PC-3 (cell line): ENCODE data around the gene TEX28. TPM values are rescaled to one million over a fixed set of nuclear protein-coding genes. Genes with fewer than 3 reads are reported as not detected.
"Not testable (repeated sequence)": the region's sequence is repeated elsewhere in the genome, so short reads cannot be mapped to it uniquely, and the experiment has no call there.

Source experiments
- ATAC-seq: fragments of 200-7000 bp; cut with Tn5 transposase; 2 replicates; pipeline ENCODE4 v1.9.1; 2020; ENCODE audit warnings: mild to moderate bottlenecking, moderate library complexity
- BruUV-seq: library from RNA; stranded (reverse); fragments of 400-500 nt; replicated peaks from 2 replicates; lab custom pipeline; 2021; lab: Mats Ljungman, UMichigan
- CTCF ChIA-PET: fragments of 300-600 bp; sonication (Branson Sonifier 250); formaldehyde crosslinking; loops from one replicate; lab custom pipeline; 2022; ENCODE audit warnings: antibody characterized with exemption; lab: Charles Lee
- POLR2A ChIA-PET: fragments of 300-600 bp; sonication (Branson Sonifier 250); formaldehyde crosslinking; loops from one replicate; lab custom pipeline; 2022; ENCODE audit warnings: antibody characterized with exemption; ENCODE audit not compliant: unreplicated experiment; lab: Charles Lee
- DNase-seq: peaks from one replicate; pipeline ENCODE4 v3.0.0-alpha.2; 2015
- H2AFZ ChIP-seq: fragments of 300-600 bp; sonication (generic); 2 replicates; pipeline ENCODE4 v1.6.0; 2016; ENCODE audit warnings: antibody characterized with exemption, low read length
- H3F3A ChIP-seq: fragments of 300-600 bp; sonication (generic); one replicate; pipeline ENCODE4 v1.6.0; 2017; ENCODE audit warnings: antibody characterized with exemption, low read length, control low read depth, mild to moderate bottlenecking; ENCODE audit not compliant: unreplicated experiment
- H3K27ac ChIP-seq: fragments of 300-600 bp; sonication (generic); 2 replicates; pipeline ENCODE4 v1.5.1; 2016; ENCODE audit warnings: mild to moderate bottlenecking, low read length
- H3K27me3 ChIP-seq: fragments of 300-600 bp; sonication (generic); 2 replicates; pipeline ENCODE4 v1.6.1; 2016; ENCODE audit warnings: low read length, mixed read lengths
- H3K36me3 ChIP-seq: fragments of 300-600 bp; sonication (generic); 2 replicates; pipeline ENCODE4 v1.6.1; 2016; ENCODE audit warnings: low read depth, mixed run types, low read length, mixed read lengths
- H3K4me1 ChIP-seq: fragments of 300-600 bp; sonication (generic); 2 replicates; pipeline ENCODE4 v1.5.1; 2016; ENCODE audit warnings: low read length; ENCODE audit not compliant: insufficient read depth
- H3K4me2 ChIP-seq: fragments of 300-600 bp; sonication (generic); 2 replicates; pipeline ENCODE4 v1.6.0; 2016; ENCODE audit warnings: low read length
- H3K4me3 ChIP-seq: fragments of 300-600 bp; sonication (generic); 2 replicates; pipeline ENCODE4 v1.5.1; 2016; ENCODE audit warnings: mild to moderate bottlenecking, low read length, mixed read lengths
- H3K79me2 ChIP-seq: fragments of 300-600 bp; sonication (generic); 2 replicates; pipeline ENCODE4 v1.6.1; 2017; ENCODE audit warnings: low read length, mixed read lengths
- H3K9ac ChIP-seq: fragments of 300-600 bp; sonication (generic); 2 replicates; pipeline ENCODE4 v1.6.0; 2016; ENCODE audit warnings: mild to moderate bottlenecking, low read length
- H3K9me2 ChIP-seq: fragments of 300-600 bp; sonication (generic); replicated peaks from 2 replicates; pipeline ENCODE4 v1.6.1; 2016; ENCODE audit warnings: mixed run types, low read length, mixed read lengths
- H3K9me3 ChIP-seq: fragments of 300-600 bp; sonication (generic); 2 replicates; pipeline ENCODE4 v1.6.1; 2016; ENCODE audit warnings: low read length, mixed read lengths
- H4K20me1 ChIP-seq: fragments of 300-600 bp; sonication (generic); 2 replicates; pipeline ENCODE4 v1.6.1; 2016; ENCODE audit warnings: low read length, mixed read lengths
- intact Hi-C: fragments of 100-400 bp; cut with micrococcal nuclease; formaldehyde crosslinking; loops from 2 replicates; pipeline ENCODE4 v1.9.0; 2023
- total RNA-seq: library from RNA; depleted of rRNA; stranded (reverse); fragments of >200 nt; gene quantifications from 2 replicates; pipeline ENCODE4 v1.2.3, GENCODE V29; 2014

TEX28 gene
- total RNA-seq, 1 experiment from 2014 or later = 0.11 TPM

DNA sequence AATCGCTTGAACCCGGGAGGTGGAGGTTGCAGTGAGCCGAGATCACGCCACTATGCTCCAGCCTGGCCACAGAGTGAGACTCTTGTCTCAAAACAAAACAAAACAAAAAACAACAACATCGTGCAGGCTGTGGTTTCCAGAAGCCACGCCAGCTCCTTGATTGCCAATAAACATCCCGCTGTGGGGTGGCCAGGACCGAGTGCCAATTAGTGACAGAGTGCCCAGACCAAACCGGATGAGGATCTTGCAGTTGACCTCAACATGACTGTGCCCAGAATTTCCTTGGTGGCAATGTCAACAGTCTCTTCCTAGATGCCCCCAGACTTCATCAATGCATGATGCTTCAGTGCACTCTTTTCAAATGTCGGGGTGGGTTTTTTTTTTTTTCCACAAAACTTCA is 36.2 kb downstream of the TEX28 start:
- H3K36me3 ChIP-seq, H3K4me1 ChIP-seq, H3K9me2 ChIP-seq, DNase-seq, H3K79me2 ChIP-seq, BruUV-seq, H2AFZ ChIP-seq, H3K27me3 ChIP-seq, intact Hi-C loops, H3K4me3 ChIP-seq, CTCF ChIA-PET, H3K4me2 ChIP-seq, ATAC-seq, H4K20me1 ChIP-seq, H3K9ac ChIP-seq, POLR2A ChIA-PET, H3K9me3 ChIP-seq, H3K27ac ChIP-seq, H3F3A ChIP-seq: not testable (repeated sequence)

DNA sequence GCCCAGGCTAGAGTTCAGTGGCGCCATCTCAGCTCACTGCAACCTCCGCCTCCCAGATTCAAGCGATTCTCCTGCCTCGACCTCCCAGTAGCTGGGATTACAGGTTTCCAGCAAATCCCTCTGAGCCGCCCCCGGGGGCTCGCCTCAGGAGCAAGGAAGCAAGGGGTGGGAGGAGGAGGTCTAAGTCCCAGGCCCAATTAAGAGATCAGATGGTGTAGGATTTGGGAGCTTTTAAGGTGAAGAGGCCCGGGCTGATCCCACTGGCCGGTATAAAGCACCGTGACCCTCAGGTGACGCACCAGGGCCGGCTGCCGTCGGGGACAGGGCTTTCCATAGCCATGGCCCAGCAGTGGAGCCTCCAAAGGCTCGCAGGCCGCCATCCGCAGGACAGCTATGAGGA is 37.6 kb downstream of the TEX28 start, which contains the start of gene OPN1MW3:
Gene OPN1MW3 (plus strand): TSS at position 301 of the 400 bp plus-strand sequence. CDS start 38 bp downstream, at position 339.
- H3K4me1 ChIP-seq, H3K27ac ChIP-seq, H3K4me2 ChIP-seq, H3K4me3 ChIP-seq, H3K27me3 ChIP-seq, POLR2A ChIA-PET, H3F3A ChIP-seq, BruUV-seq, H2AFZ ChIP-seq, H4K20me1 ChIP-seq, CTCF ChIA-PET, H3K9ac ChIP-seq, H3K79me2 ChIP-seq, H3K36me3 ChIP-seq, intact Hi-C loops, H3K9me2 ChIP-seq, DNase-seq, ATAC-seq, H3K9me3 ChIP-seq: not testable (repeated sequence)

- H3K79me2 ChIP-seq, H3F3A ChIP-seq, intact Hi-C loops, H3K4me3 ChIP-seq, CTCF ChIA-PET, H3K9me2 ChIP-seq, H3K4me2 ChIP-seq, H2AFZ ChIP-seq, ATAC-seq, H3K27ac ChIP-seq, H4K20me1 ChIP-seq, DNase-seq, H3K36me3 ChIP-seq, H3K27me3 ChIP-seq, H3K9me3 ChIP-seq, POLR2A ChIA-PET, BruUV-seq, H3K4me1 ChIP-seq, H3K9ac ChIP-seq: not testable (repeated sequence)
These were observed 46.8 kb downstream of the TEX28 start for GRCh38 chrX:154248076-154248475.

GRCh38 chrX:154247377-154248045 is 47.4 kb downstream of the TEX28 start:
- H3K9me2 ChIP-seq, H3K36me3 ChIP-seq, CTCF ChIA-PET, H3K4me3 ChIP-seq, H3K4me1 ChIP-seq, H4K20me1 ChIP-seq, H3K9ac ChIP-seq, DNase-seq, H2AFZ ChIP-seq, H3F3A ChIP-seq, H3K9me3 ChIP-seq, intact Hi-C loops, POLR2A ChIA-PET, H3K27me3 ChIP-seq, H3K4me2 ChIP-seq, H3K79me2 ChIP-seq, H3K27ac ChIP-seq: not testable (repeated sequence)
- BruUV-seq = TSS peak; percentile 55
- ATAC-seq = peak; percentile 99

DNA sequence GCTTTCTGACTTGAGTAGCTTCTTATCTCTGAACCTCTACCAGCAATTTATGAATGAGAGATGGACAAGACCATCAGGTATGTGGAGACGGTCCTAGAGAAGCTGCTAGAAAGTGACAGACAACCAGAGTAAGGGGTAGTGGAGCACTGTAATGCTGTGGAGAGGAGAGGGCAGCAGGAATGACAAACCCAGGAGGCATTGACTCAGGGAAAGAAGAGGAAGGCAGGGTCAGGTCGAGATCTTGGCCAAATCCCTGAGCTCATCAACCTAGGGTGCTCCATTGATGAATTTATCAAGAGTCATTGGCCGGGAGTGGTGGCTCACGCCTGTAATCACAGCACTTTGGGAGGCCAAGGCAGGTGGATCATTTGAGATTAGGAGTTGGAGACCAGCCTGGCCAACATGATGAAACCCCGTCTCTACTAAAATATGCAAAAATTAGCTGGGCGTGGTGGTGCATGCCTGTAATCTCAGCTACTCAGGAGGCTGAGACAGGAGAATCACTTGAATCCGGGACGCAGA is 54.9 kb downstream of the TEX28 start:
- H3K9me3 ChIP-seq, H3K27ac ChIP-seq, DNase-seq, H3K79me2 ChIP-seq, H3K4me2 ChIP-seq, H3K4me3 ChIP-seq, H3K27me3 ChIP-seq, H3K4me1 ChIP-seq, H3F3A ChIP-seq, ATAC-seq, H2AFZ ChIP-seq, H4K20me1 ChIP-seq, H3K9me2 ChIP-seq, H3K9ac ChIP-seq, POLR2A ChIA-PET, CTCF ChIA-PET, BruUV-seq, intact Hi-C loops, H3K36me3 ChIP-seq: not testable (repeated sequence)

GRCh38 chrX:154238939-154239559 is 55.9 kb downstream of the TEX28 start:
- H3K4me3 ChIP-seq, ATAC-seq, DNase-seq, POLR2A ChIA-PET, H3K79me2 ChIP-seq, H3K36me3 ChIP-seq, H3K9me3 ChIP-seq, CTCF ChIA-PET, H3K27me3 ChIP-seq, H3K4me2 ChIP-seq, H4K20me1 ChIP-seq, H3K9ac ChIP-seq, H2AFZ ChIP-seq, intact Hi-C loops, H3K4me1 ChIP-seq, H3K27ac ChIP-seq, BruUV-seq, H3K9me2 ChIP-seq, H3F3A ChIP-seq: not testable (repeated sequence)
